Prostate gland (tissue), 2 donors: ENCODE measurements around the gene PFDN1.

Experiments used
- POLR2A ChIP-seq: fragments of 450-650 bp; IDR thresholded peaks from one replicate; pipeline ENCODE4 v1.6.1; 2016; ENCODE audit warnings: antibody characterized with exemption, mild to moderate bottlenecking
- POLR2AphosphoS5 ChIP-seq: sonication (generic); formaldehyde crosslinking; IDR thresholded peaks from one replicate; pipeline ENCODE4 v1.6.1; 2017; ENCODE audit warnings: antibody characterized with exemption
- TF ChIP-seq, protein P1 (sequence below), 4 experiments: fragments of 200-600 bp in 2 of 4; fragments of 450-650 bp in 2 of 4; sonication (generic) in 2 of 4; IDR thresholded peaks; 1 replicate in 3 of 4; 2 replicates in 1 of 4; pipeline ENCODE4 v1.5.1; 2016 to 2019; ENCODE audit warnings: antibody characterized with exemption in 4 of 4, mild to moderate bottlenecking in 2 of 4, moderate library complexity in 2 of 4

DNA sequence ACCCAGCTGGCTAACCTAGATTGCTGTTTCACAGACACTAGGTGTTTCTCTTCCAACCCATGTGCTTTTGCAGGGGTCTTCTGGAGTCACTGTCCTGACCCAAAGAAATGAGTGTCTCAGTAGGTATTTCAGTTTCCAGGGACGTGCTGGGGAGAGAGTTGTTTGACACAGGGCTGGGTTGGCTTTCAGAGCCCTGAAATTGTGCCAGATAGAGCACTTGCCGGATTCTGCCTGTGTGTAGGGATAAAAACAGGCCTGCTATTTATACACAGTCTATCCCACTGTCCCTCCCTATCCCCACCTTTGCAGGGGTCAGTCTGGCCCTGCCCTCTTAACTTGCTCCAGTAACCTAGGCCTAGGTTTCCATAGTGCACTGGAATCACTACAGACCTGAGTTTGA lies 44.5 kb upstream of the PFDN1 start:
- TF ChIP-seq, protein P1, sequence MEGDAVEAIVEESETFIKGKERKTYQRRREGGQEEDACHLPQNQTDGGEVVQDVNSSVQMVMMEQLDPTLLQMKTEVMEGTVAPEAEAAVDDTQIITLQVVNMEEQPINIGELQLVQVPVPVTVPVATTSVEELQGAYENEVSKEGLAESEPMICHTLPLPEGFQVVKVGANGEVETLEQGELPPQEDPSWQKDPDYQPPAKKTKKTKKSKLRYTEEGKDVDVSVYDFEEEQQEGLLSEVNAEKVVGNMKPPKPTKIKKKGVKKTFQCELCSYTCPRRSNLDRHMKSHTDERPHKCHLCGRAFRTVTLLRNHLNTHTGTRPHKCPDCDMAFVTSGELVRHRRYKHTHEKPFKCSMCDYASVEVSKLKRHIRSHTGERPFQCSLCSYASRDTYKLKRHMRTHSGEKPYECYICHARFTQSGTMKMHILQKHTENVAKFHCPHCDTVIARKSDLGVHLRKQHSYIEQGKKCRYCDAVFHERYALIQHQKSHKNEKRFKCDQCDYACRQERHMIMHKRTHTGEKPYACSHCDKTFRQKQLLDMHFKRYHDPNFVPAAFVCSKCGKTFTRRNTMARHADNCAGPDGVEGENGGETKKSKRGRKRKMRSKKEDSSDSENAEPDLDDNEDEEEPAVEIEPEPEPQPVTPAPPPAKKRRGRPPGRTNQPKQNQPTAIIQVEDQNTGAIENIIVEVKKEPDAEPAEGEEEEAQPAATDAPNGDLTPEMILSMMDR (IDR thresholded peaks at IDR 0.05) = no peak
- TF ChIP-seq POLR2A (no peak), POLR2AphosphoS5 (no peak)
